Heart left ventricle (tissue), 13 donors: ENCODE results near the gene TRIM49D1.
"Not testable (repeated sequence)": the region's sequence is repeated elsewhere in the genome, so short reads cannot be mapped to it uniquely, and the experiment has no call there.

Source experiments
- CTCF ChIP-seq, 12 donors: fragments of 200-600 bp; sonication (generic) in 4 of 12; IDR thresholded peaks; one replicate each; pipeline versions ENCODE4 v1.5.0 to v1.8.0; 2018 to 2022; ENCODE audit warnings: antibody characterized with exemption in 12 of 12, mild to moderate bottlenecking in 5 of 12
- POLR2A ChIP-seq, 2 donors: fragments of 450-650 bp; IDR thresholded peaks; one replicate each; pipeline ENCODE4 v1.6.1; 2017; ENCODE audit warnings: antibody characterized with exemption in 2 of 2, mild to moderate bottlenecking in 2 of 2, moderate library complexity in 2 of 2
- donor health status: ischemic (EF 13 %, LVEDD 7.1; RV severe dilation, severe dysfunction).
- donor health status: DM: no; HTN: yes; CAD: no.
- donor health status: DM: no; HTN: no; CAD: no.
- donor health status: ischemic (EF 25% LVEDD 6.9; RV normal size, moderate dysfunction).
- donor health status: ischemic (EF 25% LVEDD 5.7; RV mildly dilated, moderate dysfunction).
- donor health status: ischemic (EF 35%, LVEDD 5.7; RV mildly dilated, moderate dysfunction).
- donor health status: nonischemic (EF 11% LVEDD 7.7; RV severe dilation, severe dysfunction).
- donor health status: DM: yes; HTN: yes; CAD: no.
- donor health status: PGD.
- donor health status: ischemic (EF 29% LVEDD 5.4; RV normal size, mild dysfunction).
- donor health status: nonischemic (EF 23%, LVEDD 6.1; RV moderate dilation, normal function).

- TF ChIP-seq CTCF, POLR2A (IDR thresholded peaks at IDR 0.05): not testable (repeated sequence)
Observed at GRCh38 chr11:89872588-89872987, 49.5 kb downstream of the TRIM49D1 start.
